Small intestine (tissue), 7 donors: ENCODE results near the gene CNIH2. TPM values are rescaled to one million over a fixed set of nuclear protein-coding genes. Genes with fewer than 3 reads are reported as not detected.
A peak's percentile ranks its signal among the peaks of the same experiment; 100 is the strongest.

Experiments used
- DNase-seq, 2 donors: peaks; one replicate each; pipeline versions ENCODE4 v3.0.0 to v3.0.0-alpha.2; 2013
- FAIRE-seq: peaks from 2 replicates; lab custom pipeline; 2012; peaks lifted over from hg19 to GRCh38; lab: Jason Lieb, UNC
- H3K27ac ChIP-seq, 3 donors: one replicate each; pipeline ENCODE4 v1.5.1; 2013; ENCODE audit warnings: low read length in 2 of 3, mild to moderate bottlenecking in 2 of 3, control low read depth in 1 of 3, inconsistent platforms in 1 of 3, low read depth in 1 of 3, moderate library complexity in 1 of 3
- H3K27me3 ChIP-seq, 3 donors: one replicate each; pipeline ENCODE4 v1.6.1; 2013; ENCODE audit warnings: low read length in 3 of 3, inconsistent platforms in 1 of 3; ENCODE audit not compliant: control insufficient read depth in 3 of 3, insufficient read depth in 3 of 3
- H3K36me3 ChIP-seq, 3 donors: one replicate each; pipeline ENCODE4 v1.6.1; 2013; ENCODE audit warnings: low read length in 3 of 3, inconsistent platforms in 1 of 3, low read depth in 1 of 3, mild to moderate bottlenecking in 1 of 3, moderate library complexity in 1 of 3; ENCODE audit not compliant: control insufficient read depth in 3 of 3, insufficient read depth in 2 of 3
- H3K4me1 ChIP-seq, 3 donors: one replicate each; pipeline ENCODE4 v1.6.1; 2013; ENCODE audit warnings: low read length in 2 of 3, inconsistent platforms in 1 of 3, low read depth in 1 of 3, mild to moderate bottlenecking in 1 of 3, moderate library complexity in 1 of 3; ENCODE audit not compliant: control insufficient read depth in 3 of 3, insufficient read depth in 2 of 3
- H3K4me3 ChIP-seq, 3 donors: one replicate each; pipeline ENCODE4 v1.5.1; 2013; ENCODE audit warnings: low read length in 3 of 3, control low read depth in 1 of 3, inconsistent platforms in 1 of 3, low read depth in 1 of 3, mild to moderate bottlenecking in 1 of 3, moderate library complexity in 1 of 3
- H3K9me3 ChIP-seq, 2 donors: one replicate each; pipeline ENCODE4 v1.6.1; 2013; ENCODE audit warnings: low read depth in 1 of 2, low read length in 1 of 2; ENCODE audit not compliant: control insufficient read depth in 2 of 2, insufficient read depth in 1 of 2
- WGBS, 3 donors: extraction: QIAGEN DNeasy Blood & Tissue Kit; methylation state at CpG; one replicate each; pipeline ENCODE4 v1.1.7; 2013; 5-methylcytosine and 5-hydroxymethylcytosine counted together
- polyA plus RNA-seq, 4 donors: library from polyadenylated mRNA; stranded (reverse) in 3 of 4; unstranded in 1 of 4; fragments of 200-250 nt in 3 of 4; fragments of 120-200 nt in 1 of 4; gene quantifications; one replicate each; pipeline versions ENCODE4 v1.2.1 to v1.2.3, GENCODE V29; 2013
- donor health status: healthy with polysubstance abuse.
- donor health status: control.
- donor health status: control.
- donor health status: Bipolar disorder and iron deficiency.
- donor health status: healthy.

CNIH2 gene
- polyA plus RNA-seq, 4 donors: 0.81 to 3.4 (median 0.99) TPM

DNA sequence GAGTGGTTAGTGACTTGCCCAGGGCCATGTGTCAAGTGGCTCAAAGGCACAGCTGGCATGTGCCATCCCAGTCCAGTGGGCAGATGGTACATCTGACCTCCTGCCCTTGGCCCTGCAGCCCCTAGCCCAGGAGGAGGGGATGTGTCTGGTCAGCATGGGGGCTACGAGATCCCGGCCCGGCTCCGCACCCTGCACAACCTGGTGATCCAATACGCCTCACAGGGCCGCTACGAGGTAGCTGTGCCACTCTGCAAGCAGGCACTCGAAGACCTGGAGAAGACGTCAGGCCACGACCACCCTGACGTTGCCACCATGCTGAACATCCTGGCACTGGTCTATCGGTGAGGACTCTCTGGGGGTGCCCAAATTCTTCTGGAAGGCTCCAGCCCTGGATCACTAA lies 15.3 kb upstream of the CNIH2 start:
- WGBS, 3 donors: 95 to 97% (median 96%) methylated on average over 12 of the region's 12 CpGs
- DNase-seq (no peak), FAIRE-seq (no peak)
- H3K4me3 ChIP-seq: no peak overlapping the region
- H3K4me1 ChIP-seq: peaks cover 0 to 13% (median 0%) of the 10 kb centered on the region in 3 donors
- H3K27me3 ChIP-seq: no peaks in the 10 kb centered on the region
- no peaks in the 10 kb centered on the region for H3K9me3 ChIP-seq
- H3K27ac ChIP-seq: no peak overlapping the region
- H3K36me3 ChIP-seq: peaks cover 0 to 72% (median 2%) of the 10 kb centered on the region in 3 donors

- peaks cover 0 to 72% (median 2%) of the 10 kb centered on the region in 3 donors for H3K36me3 ChIP-seq
- no peak overlapping the region for H3K27ac ChIP-seq
- no peaks in the 10 kb centered on the region for H3K9me3 ChIP-seq
- DNase-seq (no peak), FAIRE-seq (no peak)
- peaks cover 0 to 13% (median 0%) of the 10 kb centered on the region in 3 donors for H3K4me1 ChIP-seq
- H3K27me3 ChIP-seq: no peaks in the 10 kb centered on the region
- 94 to 98% (median 96%) methylated on average over 4 of the region's 4 CpGs for WGBS, 3 donors
- no peak overlapping the region for H3K4me3 ChIP-seq
These were observed 14.7 kb upstream of the CNIH2 start for GRCh38 chr11:66263231-66263630.

DNA sequence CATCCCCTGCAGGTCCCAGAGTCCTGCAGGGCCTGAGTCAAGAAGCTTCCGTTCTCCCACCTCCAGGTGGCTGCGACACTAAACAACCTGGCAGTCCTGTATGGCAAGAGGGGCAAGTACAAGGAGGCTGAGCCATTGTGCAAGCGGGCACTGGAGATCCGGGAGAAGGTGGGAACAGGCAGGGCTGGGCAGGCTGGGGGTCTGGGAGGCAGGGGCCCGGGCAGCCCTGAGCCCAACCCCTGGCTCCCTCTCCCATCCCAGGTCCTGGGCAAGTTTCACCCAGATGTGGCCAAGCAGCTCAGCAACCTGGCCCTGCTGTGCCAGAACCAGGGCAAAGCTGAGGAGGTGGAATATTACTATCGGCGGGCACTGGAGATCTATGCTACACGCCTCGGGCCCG lies 14.2 kb upstream of the CNIH2 start:
- Histone ChIP-seq H3K9me3 (no peaks in the 10 kb centered on the region), H3K36me3 (peaks cover 0 to 72% (median 2%) of the 10 kb centered on the region in 3 donors), H3K4me3 (no peak overlapping the region), H3K27me3 (no peaks in the 10 kb centered on the region), H3K27ac (no peak overlapping the region), H3K4me1 (peaks cover 0 to 9% (median 0%) of the 10 kb centered on the region in 3 donors)
- FAIRE-seq (no peak), DNase-seq (no peak)
- 95 to 96% (median 95%) methylated on average over 10 of the region's 10 CpGs for WGBS, 3 donors

DNA sequence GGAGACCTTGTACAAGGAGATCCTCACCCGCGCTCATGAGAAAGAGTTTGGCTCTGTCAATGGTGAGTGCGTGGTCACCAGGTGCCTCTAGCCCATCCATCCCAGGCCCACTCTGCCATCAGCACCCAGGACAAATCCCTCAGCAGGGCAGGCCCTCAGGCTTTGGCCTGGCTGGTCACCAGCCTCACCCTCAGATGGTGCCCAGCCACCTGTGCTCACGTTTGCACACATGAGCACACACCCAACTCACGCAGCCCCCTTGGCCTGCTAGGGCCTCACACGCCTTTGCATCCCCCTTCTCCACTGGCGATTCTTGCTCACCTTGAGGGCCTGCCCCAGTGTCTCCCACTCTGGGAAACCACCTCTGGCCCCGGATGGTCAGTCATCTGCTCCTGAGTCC lies 13.6 kb upstream of the CNIH2 start:
- Histone ChIP-seq H3K27ac (no peak overlapping the region), H3K27me3 (no peaks in the 10 kb centered on the region), H3K4me1 (peaks cover 0 to 6% (median 0%) of the 10 kb centered on the region in 3 donors), H3K9me3 (no peaks in the 10 kb centered on the region), H3K4me3 (no peak overlapping the region), H3K36me3 (peaks cover 0 to 69% (median 2%) of the 10 kb centered on the region in 3 donors)
- FAIRE-seq (no peak), DNase-seq (no peak)
- WGBS, 3 donors: 86 to 95% (median 91%) methylated on average over 8 of the region's 8 CpGs

GRCh38 chr11:66264914-66265313 lies 13.1 kb upstream of the CNIH2 start:
- Histone ChIP-seq H3K4me1 (peaks cover 0 to 9% (median 0%) of the 10 kb centered on the region in 3 donors), H3K27ac (no peak overlapping the region), H3K4me3 (no peak overlapping the region), H3K36me3 (peaks cover 0 to 68% (median 2%) of the 10 kb centered on the region in 3 donors), H3K27me3 (no peaks in the 10 kb centered on the region), H3K9me3 (no peaks in the 10 kb centered on the region)
- WGBS, 3 donors: 57 to 75% (median 67%) methylated on average over 12 of the region's 12 CpGs
- FAIRE-seq (no peak), DNase-seq (peak; percentile 22 to 27)

GRCh38 chr11:66265531-66266377 lies 12.2 kb upstream of the CNIH2 start:
- no peak for FAIRE-seq
- WGBS, 3 donors: 93 to 94% (median 94%) methylated on average over 25 to 26 of the region's 26 CpGs
- no peak overlapping the region for H3K27ac ChIP-seq
- no peaks in the 10 kb centered on the region for H3K27me3 ChIP-seq
- no peak overlapping the region for H3K4me3 ChIP-seq
- peaks cover 0 to 12% (median 0%) of the 10 kb centered on the region in 3 donors for H3K4me1 ChIP-seq
- no peak for DNase-seq
- H3K9me3 ChIP-seq: no peaks in the 10 kb centered on the region
- peaks cover 0 to 70% (median 2%) of the 10 kb centered on the region in 3 donors for H3K36me3 ChIP-seq

DNA sequence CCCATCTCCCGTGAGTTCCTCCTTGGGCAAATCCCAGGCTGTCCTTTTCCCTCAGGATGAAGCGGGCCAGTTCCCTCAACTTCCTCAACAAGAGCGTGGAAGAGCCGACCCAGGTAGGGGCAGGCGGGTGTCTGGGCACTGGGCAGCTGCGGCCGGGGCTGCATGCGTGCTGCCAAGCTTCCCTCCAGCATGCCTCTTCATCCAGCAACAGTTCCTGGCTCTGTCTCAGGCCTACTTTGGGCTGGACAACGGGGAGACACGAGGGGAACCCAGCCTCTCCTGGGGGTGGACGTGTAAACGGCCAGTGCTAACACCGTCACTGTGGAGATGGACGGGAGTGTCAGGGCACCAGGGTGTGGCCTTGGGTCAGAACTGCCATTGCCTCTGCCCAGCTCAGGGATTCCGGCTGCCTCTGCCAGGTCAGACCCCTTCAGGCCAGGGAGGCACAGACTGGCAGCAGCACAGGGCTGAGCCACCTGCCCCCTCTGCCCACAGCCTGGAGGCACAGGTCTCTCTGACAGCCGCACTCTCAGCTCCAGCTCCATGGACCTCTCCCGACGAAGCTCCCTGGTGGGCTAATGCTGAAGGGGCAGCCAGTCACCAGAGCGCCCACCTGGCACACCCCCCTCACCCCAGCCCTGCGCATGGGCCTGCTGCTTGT lies 11.5 kb upstream of the CNIH2 start:
- DNase-seq: no peak
- Histone ChIP-seq H3K4me3 (no peak overlapping the region), H3K4me1 (peaks cover 0 to 12% (median 0%) of the 10 kb centered on the region in 3 donors), H3K9me3 (no peaks in the 10 kb centered on the region), H3K27ac (peak overlapping the region in 2 of 3 donors; percentile 34 to 60), H3K36me3 (peaks cover 0 to 67% (median 2%) of the 10 kb centered on the region in 3 donors), H3K27me3 (no peaks in the 10 kb centered on the region)
- no peak for FAIRE-seq
- WGBS, 3 donors: 84 to 92% (median 90%) methylated on average over 20 of the region's 20 CpGs

DNA sequence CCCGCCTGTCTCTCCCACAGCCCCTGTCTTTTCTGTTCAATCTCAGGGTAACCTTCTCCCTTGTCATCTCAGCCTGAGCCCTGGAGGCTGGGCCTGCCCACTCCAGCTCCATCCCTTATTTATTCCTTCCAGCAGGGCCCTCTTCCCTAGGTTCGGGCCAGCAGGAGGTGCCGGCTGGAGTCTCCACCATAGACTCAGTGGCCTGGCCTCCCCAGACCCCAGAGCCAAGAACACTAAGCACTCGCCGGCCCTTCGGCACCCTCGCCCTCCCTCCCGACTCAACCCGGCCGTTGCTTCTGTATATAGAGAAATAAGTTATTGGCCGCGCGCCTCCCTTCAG lies 11.0 kb upstream of the CNIH2 start:
- H3K4me1 ChIP-seq: peaks cover 0 to 12% (median 0%) of the 10 kb centered on the region in 3 donors
- WGBS, 3 donors: 23 to 41% (median 40%) methylated on average over 13 of the region's 13 CpGs
- FAIRE-seq: no peak
- H3K27ac ChIP-seq: peak overlapping the region in 2 of 3 donors; percentile 34 to 60
- H3K9me3 ChIP-seq: no peaks in the 10 kb centered on the region
- no peak for DNase-seq
- H3K4me3 ChIP-seq: peak overlapping the region in 2 of 3 donors; percentile 61 to 62
- H3K36me3 ChIP-seq: peaks cover 0 to 67% (median 5%) of the 10 kb centered on the region in 3 donors
- H3K27me3 ChIP-seq: no peaks in the 10 kb centered on the region
